ENCODE measurements around the gene PPP2R5E. TPM values are rescaled to one million over a fixed set of nuclear protein-coding genes. Genes with fewer than 3 reads are reported as not detected.

The PPP2R5E gene
- total RNA-seq, 4 donors from 2014 or later, result 23.7 to 41.1 (median 25.5) TPM

GRCh38 chr14:63394841-63395240, 148.3 kb downstream of the PPP2R5E start:
- no peak for TF ChIP-seq CTCF (IDR thresholded peaks at IDR 0.05; ENCODE audit: low read depth)

GRCh38 chr14:63394432-63394831, 148.7 kb downstream of the PPP2R5E start:
- no peak for TF ChIP-seq CTCF (IDR thresholded peaks at IDR 0.05; ENCODE audit: low read depth)

- no peak for TF ChIP-seq CTCF (IDR thresholded peaks at IDR 0.05; ENCODE audit: low read depth)
Observed at GRCh38 chr14:63393012-63393411, 150.2 kb downstream of the PPP2R5E start.

GRCh38 chr14:63392236-63392635, 150.9 kb downstream of the PPP2R5E start:
- TF ChIP-seq CTCF (IDR thresholded peaks at IDR 0.05; ENCODE audit: low read depth), result no peak

GRCh38 chr14:63388766-63389431, 154.3 kb downstream of the PPP2R5E start:
- TF ChIP-seq CTCF (IDR thresholded peaks at IDR 0.05; ENCODE audit: low read depth), result no peak

GRCh38 chr14:63387711-63388110, 155.5 kb downstream of the PPP2R5E start:
- no peak for TF ChIP-seq CTCF (IDR thresholded peaks at IDR 0.05; ENCODE audit: low read depth)

- no peak for TF ChIP-seq CTCF (IDR thresholded peaks at IDR 0.05; ENCODE audit: low read depth)
Observed at GRCh38 chr14:63383776-63384367, 159.3 kb downstream of the PPP2R5E start.
